HL-60 (cell line): ENCODE data around the gene VTCN1.

ENCODE experiments used
- DNase-seq, 2 experiments: peaks; one replicate each; pipeline ENCODE4 v3.0.0-alpha.2; 2010 to 2020; ENCODE audit warnings: low read depth in 1 of 2, low spot score in 1 of 2
- H3K27ac ChIP-seq: fragments of 250-450 bp; sonication (Bioruptor Pico); replicated peaks from 2 replicates; pipeline ENCODE4 v1.5.1; 2020; ENCODE audit warnings: mild to moderate bottlenecking, moderate library complexity
- H3K27me3 ChIP-seq: fragments of 250-450 bp; sonication (Bioruptor Pico); 2 replicates; pipeline ENCODE4 v1.5.1; 2021; ENCODE audit warnings: mild to moderate bottlenecking, moderate library complexity; ENCODE audit not compliant: insufficient read depth, poor library complexity, severe bottlenecking
- H3K4me3 ChIP-seq: replicated peaks from 2 replicates; pipeline ENCODE4 v1.5.1; 2011; ENCODE audit warnings: mild to moderate bottlenecking, control low read depth, low read length; ENCODE audit not compliant: insufficient read depth
- CTCF ChIP-seq: IDR thresholded peaks from one replicate; pipeline ENCODE4 v1.5.1; 2011; ENCODE audit warnings: low read length, control low read depth, inconsistent platforms; ENCODE audit not compliant: insufficient read depth
- GABPA ChIP-seq: IDR thresholded peaks from 2 replicates; pipeline ENCODE4 v1.6.1; 2012; ENCODE audit warnings: low read depth
- POLR2AphosphoS5 ChIP-seq: IDR thresholded peaks from 2 replicates; pipeline ENCODE4 v1.6.1; 2012; ENCODE audit warnings: low read depth
- REST ChIP-seq: IDR thresholded peaks from 2 replicates; pipeline ENCODE4 v1.6.1; 2012; ENCODE audit warnings: low read depth; ENCODE audit not compliant: insufficient replicate concordance
- SPI1 ChIP-seq: IDR thresholded peaks from 2 replicates; pipeline ENCODE4 v1.6.1; 2012; ENCODE audit warnings: low read depth, mild to moderate bottlenecking, borderline replicate concordance

Gene VTCN1

GRCh38 chr1:117143172-117143571, 67.6 kb downstream of the VTCN1 start:
- DNase-seq, result no peak
- TF ChIP-seq POLR2AphosphoS5 (no peak), GABPA (no peak), SPI1 (no peak), CTCF (no peak), REST (no peak)

GRCh38 chr1:117142200-117142599, 68.5 kb downstream of the VTCN1 start:
- no peak for TF ChIP-seq REST
- no peak for TF ChIP-seq POLR2AphosphoS5
- TF ChIP-seq CTCF, result no peak
- TF ChIP-seq SPI1, result no peak
- TF ChIP-seq GABPA, result no peak
- no peak overlapping the region for H3K27ac ChIP-seq
- peaks cover 6% of the 10 kb centered on the region for H3K27me3 ChIP-seq
- H3K4me3 ChIP-seq, result no peak overlapping the region
- no peak for DNase-seq

More at GRCh38 chr1:117143172-117143571, 67.6 kb downstream of the VTCN1 start:
- Histone ChIP-seq H3K27me3 (peaks cover 6% of the 10 kb centered on the region), H3K4me3 (no peak overlapping the region), H3K27ac (no peak overlapping the region)

DNA sequence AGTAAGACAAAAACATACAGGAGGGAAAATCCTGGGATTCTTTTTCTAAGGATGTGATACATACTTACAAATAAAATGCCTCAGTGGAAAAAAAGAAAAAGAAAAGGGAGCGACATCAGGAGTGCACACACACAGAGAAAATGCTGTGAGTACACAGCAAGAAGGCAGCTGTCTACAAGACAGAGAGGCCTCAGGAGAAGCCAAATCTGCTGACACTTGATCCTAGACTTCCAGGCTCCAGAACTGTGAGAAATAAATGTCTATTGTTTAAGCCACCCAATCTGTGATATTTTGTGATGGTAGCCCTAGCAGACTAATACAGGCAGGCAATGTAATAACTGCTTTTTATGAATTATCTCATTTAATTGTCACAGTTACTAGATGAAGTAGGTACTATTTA, 72.2 kb downstream of the VTCN1 start:
- no peak overlapping the region for H3K4me3 ChIP-seq
- H3K27ac ChIP-seq, result no peak overlapping the region
- DNase-seq, result no peak
- TF ChIP-seq SPI1, result no peak
- TF ChIP-seq CTCF, result no peak
- TF ChIP-seq POLR2AphosphoS5, result no peak
- TF ChIP-seq GABPA, result no peak
- no peak for TF ChIP-seq REST
- H3K27me3 ChIP-seq, result no peaks in the 10 kb centered on the region
